ENCODE results near the gene CD70.

GRCh38 chr19:6539514-6539913 is 51.4 kb downstream of the CD70 start:
- TF ChIP-seq CTCF (IDR thresholded peaks at IDR 0.05) (no peak), POLR2A (IDR thresholded peaks at IDR 0.05) (no peak)

Data from stomach (tissue), 4 donors.